GM23338 (cell line): ENCODE data around the gene FMN1. TPM values are rescaled to one million over a fixed set of nuclear protein-coding genes. Genes with fewer than 3 reads are reported as not detected.

Experiments
- ATAC-seq: fragments of 200-7000 bp; cut with Tn5 transposase; 3 replicates; pipeline ENCODE4 v1.9.1; 2020
- DNase-seq: peaks from one replicate; pipeline ENCODE4 v3.0.0-alpha.2; 2015; ENCODE audit warnings: low spot score
- H2AFZ ChIP-seq: fragments of 200-600 bp; sonication (generic); 2 replicates; pipeline ENCODE4 v1.8.0; 2016; ENCODE audit warnings: antibody characterized with exemption, mild to moderate bottlenecking, moderate library complexity
- H3F3A ChIP-seq: fragments of 200-600 bp; sonication (generic); replicated peaks from 2 replicates; pipeline ENCODE4 v1.8.0; 2017; ENCODE audit warnings: antibody characterized with exemption, mixed run types, low read depth
- H3K27ac ChIP-seq: fragments of 200-600 bp; sonication (generic); 2 replicates; pipeline ENCODE4 v1.6.1; 2016; ENCODE audit warnings: low read depth
- H3K27me3 ChIP-seq: fragments of 200-600 bp; sonication (generic); 2 replicates; pipeline ENCODE4 v1.8.0; 2016; ENCODE audit warnings: mild to moderate bottlenecking, mixed run types, moderate library complexity; ENCODE audit not compliant: insufficient read depth
- H3K36me3 ChIP-seq: fragments of 200-600 bp; sonication (generic); 2 replicates; pipeline ENCODE4 v1.8.0; 2016; ENCODE audit warnings: mild to moderate bottlenecking; ENCODE audit not compliant: insufficient read depth
- H3K4me1 ChIP-seq: fragments of 200-600 bp; sonication (generic); 2 replicates; pipeline ENCODE4 v1.8.0; 2016; ENCODE audit warnings: mild to moderate bottlenecking, moderate library complexity; ENCODE audit not compliant: insufficient read depth
- H3K4me2 ChIP-seq: fragments of 200-600 bp; sonication (generic); 2 replicates; pipeline ENCODE4 v1.7.1; 2017; ENCODE audit warnings: mixed run types
- H3K4me3 ChIP-seq: fragments of 200-600 bp; sonication (generic); 2 replicates; pipeline ENCODE4 v1.6.1; 2016; ENCODE audit warnings: mixed run types
- H3K79me2 ChIP-seq: fragments of 200-600 bp; sonication (generic); replicated peaks from 2 replicates; pipeline ENCODE4 v1.8.0; 2017; ENCODE audit warnings: mild to moderate bottlenecking; ENCODE audit not compliant: insufficient read depth
- H3K9me2 ChIP-seq: fragments of 200-600 bp; sonication (generic); 2 replicates; pipeline ENCODE4 v1.8.0; 2017; ENCODE audit not compliant: insufficient read depth
- H4K20me1 ChIP-seq: fragments of 200-600 bp; sonication (generic); replicated peaks from 2 replicates; pipeline ENCODE4 v1.8.0; 2017; ENCODE audit warnings: mild to moderate bottlenecking; ENCODE audit not compliant: insufficient read depth
- H3K27ac Mint-ChIP-seq: 2 replicates; pipeline ENCODE4 v1.8.0; 2020; ENCODE audit warnings: inconsistent platforms, mild to moderate bottlenecking, moderate library complexity, mixed read lengths
- H3K27me3 Mint-ChIP-seq: 3 replicates; pipeline ENCODE4 v1.8.0; 2022; ENCODE audit warnings: low read depth, mild to moderate bottlenecking, moderate library complexity, mixed read lengths, inconsistent platforms; ENCODE audit not compliant: insufficient read depth, poor library complexity
- H3K36me3 Mint-ChIP-seq: 3 replicates; pipeline ENCODE4 v1.8.0; 2021; ENCODE audit warnings: low read depth, mild to moderate bottlenecking, inconsistent platforms, moderate library complexity, mixed read lengths
- H3K4me1 Mint-ChIP-seq: 3 replicates; pipeline ENCODE4 v1.8.0; 2020; ENCODE audit warnings: mild to moderate bottlenecking, inconsistent platforms, mixed read lengths
- H3K4me3 Mint-ChIP-seq: 3 replicates; pipeline ENCODE4 v1.8.0; 2021; ENCODE audit warnings: moderate library complexity, mild to moderate bottlenecking, inconsistent platforms, mixed read lengths
- H3K9me3 Mint-ChIP-seq: 3 replicates; pipeline ENCODE4 v1.8.0; 2020; ENCODE audit warnings: moderate library complexity, mild to moderate bottlenecking, inconsistent platforms, mixed read lengths
- CREB1 ChIP-seq: fragments of 250-450 bp; sonication (Bioruptor Pico); IDR thresholded peaks from 2 replicates; pipeline ENCODE4 v1.5.0; 2020; ENCODE audit warnings: low read depth, mild to moderate bottlenecking, moderate library complexity
- EZH2 ChIP-seq: fragments of 200-600 bp; sonication (generic); IDR thresholded peaks from one replicate; pipeline ENCODE4 v1.8.0; 2017; ENCODE audit warnings: antibody characterized with exemption, mild to moderate bottlenecking, low read depth; ENCODE audit not compliant: unreplicated experiment
- EZH2phosphoT487 ChIP-seq: fragments of 200-600 bp; sonication (generic); IDR thresholded peaks from one replicate; pipeline ENCODE4 v1.8.1; 2018; ENCODE audit warnings: antibody characterized with exemption; ENCODE audit not compliant: unreplicated experiment
- JUNB ChIP-seq: IDR thresholded peaks from one replicate; pipeline ENCODE4 v1.6.1; 2016; ENCODE audit warnings: antibody characterized with exemption; ENCODE audit not compliant: unreplicated experiment
- STAT1 ChIP-seq: IDR thresholded peaks from one replicate; pipeline ENCODE4 v1.6.1; 2016; ENCODE audit warnings: antibody characterized with exemption; ENCODE audit not compliant: unreplicated experiment
- ZNF114 ChIP-seq: fragments of 250-450 bp; sonication (Bioruptor Pico); IDR thresholded peaks from 2 replicates; pipeline ENCODE4 v1.5.0; 2020; ENCODE audit warnings: mild to moderate bottlenecking, moderate library complexity
- ZNF331 ChIP-seq: fragments of 250-450 bp; sonication (Bioruptor Pico); IDR thresholded peaks from 2 replicates; pipeline ENCODE4 v1.5.0; 2020; ENCODE audit warnings: low read depth, mild to moderate bottlenecking, moderate library complexity
- polyA plus RNA-seq: library from polyadenylated mRNA; unstranded; fragments of >200 nt; fragmentation: Nextera tagmentation; extraction: Ambion mirVana; gene quantifications from 2 replicates; pipeline ENCODE4 v1.2.1, GENCODE V29; 2016
- total RNA-seq: library from RNA; depleted of rRNA; stranded (reverse); fragments of >200 nt; shearing (Covaris generic); gene quantifications from 2 replicates; pipeline ENCODE4 v1.2.3, GENCODE V29; 2014
- TF ChIP-seq, protein P1 (sequence below): IDR thresholded peaks from one replicate; pipeline ENCODE4 v1.6.1; 2018; ENCODE audit warnings: antibody characterized with exemption; ENCODE audit not compliant: unreplicated experiment
- TF ChIP-seq, protein P2 (sequence below), 2 experiments: fragments of 200-600 bp in 1 of 2; sonication (generic) in 1 of 2; conservative IDR thresholded peaks; 2 replicates each; pipeline versions ENCODE4 v1.5.1 to v1.6.1; 2016 to 2017; ENCODE audit warnings: antibody characterized with exemption in 2 of 2, low read depth in 2 of 2, mild to moderate bottlenecking in 2 of 2, moderate library complexity in 1 of 2
- TF ChIP-seq, protein P3 (sequence below): fragments of 250-450 bp; sonication (Bioruptor Pico); IDR thresholded peaks from 2 replicates; pipeline ENCODE4 v1.5.0; 2020; ENCODE audit warnings: mild to moderate bottlenecking, moderate library complexity

The FMN1 gene
- total and polyA plus RNA-seq, 2 experiments from 2014 or later = 1.2 to 1.6 TPM

DNA sequence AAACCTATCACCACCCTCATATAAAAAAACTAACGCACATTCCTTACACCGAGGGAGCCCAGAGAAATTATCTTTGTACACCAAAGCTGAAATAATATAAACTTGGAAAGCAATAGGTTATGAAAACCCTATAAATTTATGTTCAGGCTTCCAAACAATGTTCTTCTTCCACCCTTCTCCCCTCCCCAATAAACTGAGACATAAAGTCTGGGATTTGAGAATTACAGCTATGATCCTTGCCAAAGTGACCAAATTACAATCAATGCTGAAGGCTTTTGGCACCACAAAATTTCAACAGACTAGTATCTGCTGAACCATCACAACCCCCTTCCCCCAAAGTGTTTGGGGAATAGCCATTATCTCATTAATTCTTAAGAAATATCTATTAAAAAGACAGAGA is 237.8 kb downstream of the FMN1 start (continued):
- TF ChIP-seq, protein P1, sequence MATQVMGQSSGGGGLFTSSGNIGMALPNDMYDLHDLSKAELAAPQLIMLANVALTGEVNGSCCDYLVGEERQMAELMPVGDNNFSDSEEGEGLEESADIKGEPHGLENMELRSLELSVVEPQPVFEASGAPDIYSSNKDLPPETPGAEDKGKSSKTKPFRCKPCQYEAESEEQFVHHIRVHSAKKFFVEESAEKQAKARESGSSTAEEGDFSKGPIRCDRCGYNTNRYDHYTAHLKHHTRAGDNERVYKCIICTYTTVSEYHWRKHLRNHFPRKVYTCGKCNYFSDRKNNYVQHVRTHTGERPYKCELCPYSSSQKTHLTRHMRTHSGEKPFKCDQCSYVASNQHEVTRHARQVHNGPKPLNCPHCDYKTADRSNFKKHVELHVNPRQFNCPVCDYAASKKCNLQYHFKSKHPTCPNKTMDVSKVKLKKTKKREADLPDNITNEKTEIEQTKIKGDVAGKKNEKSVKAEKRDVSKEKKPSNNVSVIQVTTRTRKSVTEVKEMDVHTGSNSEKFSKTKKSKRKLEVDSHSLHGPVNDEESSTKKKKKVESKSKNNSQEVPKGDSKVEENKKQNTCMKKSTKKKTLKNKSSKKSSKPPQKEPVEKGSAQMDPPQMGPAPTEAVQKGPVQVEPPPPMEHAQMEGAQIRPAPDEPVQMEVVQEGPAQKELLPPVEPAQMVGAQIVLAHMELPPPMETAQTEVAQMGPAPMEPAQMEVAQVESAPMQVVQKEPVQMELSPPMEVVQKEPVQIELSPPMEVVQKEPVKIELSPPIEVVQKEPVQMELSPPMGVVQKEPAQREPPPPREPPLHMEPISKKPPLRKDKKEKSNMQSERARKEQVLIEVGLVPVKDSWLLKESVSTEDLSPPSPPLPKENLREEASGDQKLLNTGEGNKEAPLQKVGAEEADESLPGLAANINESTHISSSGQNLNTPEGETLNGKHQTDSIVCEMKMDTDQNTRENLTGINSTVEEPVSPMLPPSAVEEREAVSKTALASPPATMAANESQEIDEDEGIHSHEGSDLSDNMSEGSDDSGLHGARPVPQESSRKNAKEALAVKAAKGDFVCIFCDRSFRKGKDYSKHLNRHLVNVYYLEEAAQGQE = no peak
- no peak for TF ChIP-seq JUNB
- TF ChIP-seq EZH2phosphoT487 = no peak
- no peak for TF ChIP-seq CREB1 (CRISPR knock-in tag)
- no peak for TF ChIP-seq ZNF331 (CRISPR knock-in tag)
- no peak for TF ChIP-seq ZNF114
- TF ChIP-seq, protein P2, sequence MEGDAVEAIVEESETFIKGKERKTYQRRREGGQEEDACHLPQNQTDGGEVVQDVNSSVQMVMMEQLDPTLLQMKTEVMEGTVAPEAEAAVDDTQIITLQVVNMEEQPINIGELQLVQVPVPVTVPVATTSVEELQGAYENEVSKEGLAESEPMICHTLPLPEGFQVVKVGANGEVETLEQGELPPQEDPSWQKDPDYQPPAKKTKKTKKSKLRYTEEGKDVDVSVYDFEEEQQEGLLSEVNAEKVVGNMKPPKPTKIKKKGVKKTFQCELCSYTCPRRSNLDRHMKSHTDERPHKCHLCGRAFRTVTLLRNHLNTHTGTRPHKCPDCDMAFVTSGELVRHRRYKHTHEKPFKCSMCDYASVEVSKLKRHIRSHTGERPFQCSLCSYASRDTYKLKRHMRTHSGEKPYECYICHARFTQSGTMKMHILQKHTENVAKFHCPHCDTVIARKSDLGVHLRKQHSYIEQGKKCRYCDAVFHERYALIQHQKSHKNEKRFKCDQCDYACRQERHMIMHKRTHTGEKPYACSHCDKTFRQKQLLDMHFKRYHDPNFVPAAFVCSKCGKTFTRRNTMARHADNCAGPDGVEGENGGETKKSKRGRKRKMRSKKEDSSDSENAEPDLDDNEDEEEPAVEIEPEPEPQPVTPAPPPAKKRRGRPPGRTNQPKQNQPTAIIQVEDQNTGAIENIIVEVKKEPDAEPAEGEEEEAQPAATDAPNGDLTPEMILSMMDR (conservative IDR thresholded peaks at IDR 0.05; ENCODE audit: low read depth in 2 of 2) = no peak
- TF ChIP-seq STAT1 = no peak
- no peak for TF ChIP-seq EZH2

DNA sequence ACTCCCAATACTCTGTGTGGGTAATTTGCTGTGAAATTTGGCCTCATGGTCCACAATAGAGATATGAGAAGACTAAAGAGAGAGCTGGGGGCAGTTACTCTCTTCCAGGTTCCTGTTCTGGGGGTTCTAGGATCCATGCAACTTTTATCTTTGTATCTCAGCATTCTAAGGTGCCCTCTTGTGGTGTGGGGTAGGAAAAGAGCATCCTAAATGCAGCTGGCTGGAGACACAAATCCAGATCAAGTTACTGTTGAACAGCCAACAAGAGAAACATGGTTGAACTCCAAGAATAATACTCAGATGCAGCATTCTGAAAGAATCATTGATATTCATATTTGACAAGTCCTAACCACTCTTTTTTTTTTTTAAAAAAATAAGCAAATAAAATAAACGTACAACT is 238.5 kb downstream of the FMN1 start:
- no peaks in the 10 kb centered on the region for H3K79me2 ChIP-seq
- H3K36me3 ChIP-seq = no peaks in the 10 kb centered on the region
- Mint-ChIP-seq H3K27ac (no peak overlapping the region; the same call in 1 of the 2 replicates), H3K4me3 (no peak overlapping the region), H3K36me3 (no peaks in the 10 kb centered on the region), H3K27me3 (peaks cover 5% of the 10 kb centered on the region), H3K4me1 (peaks cover 36% of the 10 kb centered on the region), H3K9me3 (no peaks in the 10 kb centered on the region)
- no peak overlapping the region for H3K4me2 ChIP-seq
- H3K4me1 ChIP-seq = peaks cover 23% of the 10 kb centered on the region
- TF ChIP-seq, protein P3, sequence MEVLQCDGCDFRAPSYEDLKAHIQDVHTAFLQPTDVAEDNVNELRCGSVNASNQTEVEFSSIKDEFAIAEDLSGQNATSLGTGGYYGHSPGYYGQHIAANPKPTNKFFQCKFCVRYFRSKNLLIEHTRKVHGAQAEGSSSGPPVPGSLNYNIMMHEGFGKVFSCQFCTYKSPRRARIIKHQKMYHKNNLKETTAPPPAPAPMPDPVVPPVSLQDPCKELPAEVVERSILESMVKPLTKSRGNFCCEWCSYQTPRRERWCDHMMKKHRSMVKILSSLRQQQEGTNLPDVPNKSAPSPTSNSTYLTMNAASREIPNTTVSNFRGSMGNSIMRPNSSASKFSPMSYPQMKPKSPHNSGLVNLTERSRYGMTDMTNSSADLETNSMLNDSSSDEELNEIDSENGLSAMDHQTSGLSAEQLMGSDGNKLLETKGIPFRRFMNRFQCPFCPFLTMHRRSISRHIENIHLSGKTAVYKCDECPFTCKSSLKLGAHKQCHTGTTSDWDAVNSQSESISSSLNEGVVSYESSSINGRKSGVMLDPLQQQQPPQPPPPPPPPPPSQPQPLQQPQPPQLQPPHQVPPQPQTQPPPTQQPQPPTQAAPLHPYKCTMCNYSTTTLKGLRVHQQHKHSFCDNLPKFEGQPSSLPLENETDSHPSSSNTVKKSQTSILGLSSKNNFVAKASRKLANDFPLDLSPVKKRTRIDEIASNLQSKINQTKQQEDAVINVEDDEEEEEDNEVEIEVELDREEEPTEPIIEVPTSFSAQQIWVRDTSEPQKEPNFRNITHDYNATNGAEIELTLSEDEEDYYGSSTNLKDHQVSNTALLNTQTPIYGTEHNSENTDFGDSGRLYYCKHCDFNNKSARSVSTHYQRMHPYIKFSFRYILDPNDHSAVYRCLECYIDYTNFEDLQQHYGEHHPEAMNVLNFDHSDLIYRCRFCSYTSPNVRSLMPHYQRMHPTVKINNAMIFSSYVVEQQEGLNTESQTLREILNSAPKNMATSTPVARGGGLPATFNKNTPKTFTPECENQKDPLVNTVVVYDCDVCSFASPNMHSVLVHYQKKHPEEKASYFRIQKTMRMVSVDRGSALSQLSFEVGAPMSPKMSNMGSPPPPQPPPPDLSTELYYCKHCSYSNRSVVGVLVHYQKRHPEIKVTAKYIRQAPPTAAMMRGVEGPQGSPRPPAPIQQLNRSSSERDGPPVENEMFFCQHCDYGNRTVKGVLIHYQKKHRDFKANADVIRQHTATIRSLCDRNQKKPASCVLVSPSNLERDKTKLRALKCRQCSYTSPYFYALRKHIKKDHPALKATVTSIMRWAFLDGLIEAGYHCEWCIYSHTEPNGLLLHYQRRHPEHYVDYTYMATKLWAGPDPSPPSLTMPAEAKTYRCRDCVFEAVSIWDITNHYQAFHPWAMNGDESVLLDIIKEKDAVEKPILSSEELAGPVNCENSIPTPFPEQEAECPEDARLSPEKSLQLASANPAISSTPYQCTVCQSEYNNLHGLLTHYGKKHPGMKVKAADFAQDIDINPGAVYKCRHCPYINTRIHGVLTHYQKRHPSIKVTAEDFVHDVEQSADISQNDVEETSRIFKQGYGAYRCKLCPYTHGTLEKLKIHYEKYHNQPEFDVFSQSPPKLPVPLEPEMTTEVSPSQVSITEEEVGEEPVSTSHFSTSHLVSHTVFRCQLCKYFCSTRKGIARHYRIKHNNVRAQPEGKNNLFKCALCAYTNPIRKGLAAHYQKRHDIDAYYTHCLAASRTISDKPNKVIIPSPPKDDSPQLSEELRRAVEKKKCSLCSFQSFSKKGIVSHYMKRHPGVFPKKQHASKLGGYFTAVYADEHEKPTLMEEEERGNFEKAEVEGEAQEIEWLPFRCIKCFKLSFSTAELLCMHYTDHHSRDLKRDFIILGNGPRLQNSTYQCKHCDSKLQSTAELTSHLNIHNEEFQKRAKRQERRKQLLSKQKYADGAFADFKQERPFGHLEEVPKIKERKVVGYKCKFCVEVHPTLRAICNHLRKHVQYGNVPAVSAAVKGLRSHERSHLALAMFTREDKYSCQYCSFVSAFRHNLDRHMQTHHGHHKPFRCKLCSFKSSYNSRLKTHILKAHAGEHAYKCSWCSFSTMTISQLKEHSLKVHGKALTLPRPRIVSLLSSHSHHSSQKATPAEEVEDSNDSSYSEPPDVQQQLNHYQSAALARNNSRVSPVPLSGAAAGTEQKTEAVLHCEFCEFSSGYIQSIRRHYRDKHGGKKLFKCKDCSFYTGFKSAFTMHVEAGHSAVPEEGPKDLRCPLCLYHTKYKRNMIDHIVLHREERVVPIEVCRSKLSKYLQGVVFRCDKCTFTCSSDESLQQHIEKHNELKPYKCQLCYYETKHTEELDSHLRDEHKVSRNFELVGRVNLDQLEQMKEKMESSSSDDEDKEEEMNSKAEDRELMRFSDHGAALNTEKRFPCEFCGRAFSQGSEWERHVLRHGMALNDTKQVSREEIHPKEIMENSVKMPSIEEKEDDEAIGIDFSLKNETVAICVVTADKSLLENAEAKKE (CRISPR knock-in tag) = no peak
- TF ChIP-seq, protein P2 (conservative IDR thresholded peaks at IDR 0.05; ENCODE audit: low read depth in 2 of 2) = peak; percentile 71 to 77
- no peaks in the 10 kb centered on the region for H3K9me2 ChIP-seq
- H3F3A ChIP-seq = no peaks in the 10 kb centered on the region
- no peak overlapping the region for H2AFZ ChIP-seq
- no peak overlapping the region for H3K27ac ChIP-seq
- DNase-seq (peak; percentile 70), ATAC-seq (peak; percentile 49)
- no peaks in the 10 kb centered on the region for H4K20me1 ChIP-seq
- H3K27me3 ChIP-seq = no peaks in the 10 kb centered on the region
- no peak overlapping the region for H3K4me3 ChIP-seq
